Keratinocyte (primary cell): ENCODE measurements around the gene PPM1J. TPM values are rescaled to one million over a fixed set of nuclear protein-coding genes. Genes with fewer than 3 reads are reported as not detected.
A peak's percentile ranks its signal among the peaks of the same experiment; 100 is the strongest.

Experiments used
- DNase-seq: peaks from one replicate; pipeline ENCODE4 v3.0.0-alpha.2; 2011; ENCODE audit warnings: low read depth, missing footprints, low spot score
- FAIRE-seq: peaks from 2 replicates; lab custom pipeline; 2011; peaks lifted over from hg19 to GRCh38; lab: Jason Lieb, UNC
- H2AFZ ChIP-seq: 2 replicates; pipeline ENCODE4 v1.6.0; 2012; ENCODE audit warnings: low read length, control low read depth, inconsistent platforms; ENCODE audit not compliant: control insufficient read depth
- H3K27ac ChIP-seq: 2 replicates; pipeline ENCODE4 v1.5.1; 2011; ENCODE audit warnings: low read length; ENCODE audit not compliant: control insufficient read depth, insufficient read depth
- H3K27me3 ChIP-seq: 3 replicates; pipeline ENCODE4 v1.6.0; 2011; ENCODE audit warnings: low read length; ENCODE audit not compliant: control insufficient read depth, insufficient read depth; ENCODE audit errors: extremely low read depth
- H3K36me3 ChIP-seq, 2 experiments: 2 replicates in 1 of 2; 3 replicates in 1 of 2; pipeline ENCODE4 v1.5.1; 2011; ENCODE audit warnings: low read length in 2 of 2, mild to moderate bottlenecking in 1 of 2; ENCODE audit not compliant: control insufficient read depth in 2 of 2, insufficient read depth in 2 of 2; ENCODE audit errors: extremely low read depth in 1 of 2
- H3K4me1 ChIP-seq: 3 replicates; pipeline ENCODE4 v1.5.1; 2011; ENCODE audit warnings: low read length; ENCODE audit not compliant: control insufficient read depth, insufficient read depth; ENCODE audit errors: extremely low read depth
- H3K4me2 ChIP-seq: 3 replicates; pipeline ENCODE4 v1.6.0; 2011; ENCODE audit warnings: low read depth, low read length; ENCODE audit not compliant: control insufficient read depth, insufficient read depth; ENCODE audit errors: extremely low read depth
- H3K4me3 ChIP-seq, 3 experiments: fragments of 200-600 bp in 1 of 3; sonication (generic) in 1 of 3; 2 replicates in 2 of 3; 3 replicates in 1 of 3; pipeline ENCODE4 v1.5.1; 2011 to 2016; ENCODE audit warnings: low read length in 3 of 3, mild to moderate bottlenecking in 3 of 3, control low read depth in 2 of 3, inconsistent platforms in 1 of 3, low read depth in 1 of 3, mixed read lengths in 1 of 3, mixed run types in 1 of 3, moderate library complexity in 1 of 3; ENCODE audit not compliant: control insufficient read depth in 2 of 3, insufficient read depth in 2 of 3; ENCODE audit errors: extremely low read depth in 1 of 3
- H3K79me2 ChIP-seq: 2 replicates; pipeline ENCODE4 v1.6.0; 2012; ENCODE audit warnings: low read length; ENCODE audit not compliant: control insufficient read depth, insufficient read depth
- H3K9ac ChIP-seq: 3 replicates; pipeline ENCODE4 v1.6.0; 2011; ENCODE audit warnings: low read length; ENCODE audit not compliant: control insufficient read depth, insufficient read depth; ENCODE audit errors: extremely low read depth
- H3K9me1 ChIP-seq: 3 replicates; pipeline ENCODE4 v1.6.0; 2011; ENCODE audit warnings: low read length; ENCODE audit not compliant: control insufficient read depth, insufficient read depth; ENCODE audit errors: extremely low read depth
- H3K9me3 ChIP-seq: 2 replicates; pipeline ENCODE4 v1.5.1; 2012; ENCODE audit warnings: low read depth, low read length; ENCODE audit not compliant: control insufficient read depth
- H4K20me1 ChIP-seq: 3 replicates; pipeline ENCODE4 v1.6.0; 2011; ENCODE audit warnings: low read length; ENCODE audit not compliant: control insufficient read depth, insufficient read depth; ENCODE audit errors: extremely low read depth
- CTCF ChIP-seq, 3 experiments: IDR thresholded peaks in 1 of 3; conservative IDR thresholded peaks in 1 of 3; optimal IDR thresholded peaks in 1 of 3; 2 replicates in 2 of 3; 3 replicates in 1 of 3; pipeline versions ENCODE3 to v1.5.1; 2011; ENCODE audit warnings: low read length in 3 of 3, mild to moderate bottlenecking in 3 of 3, moderate library complexity in 2 of 3, control low read depth in 1 of 3, inconsistent platforms in 1 of 3; ENCODE audit not compliant: insufficient read depth in 2 of 3; ENCODE audit errors: extremely low read depth in 1 of 3
- EZH2 ChIP-seq: IDR thresholded peaks from one replicate; pipeline ENCODE4 v1.6.1; 2012; ENCODE audit warnings: inconsistent platforms, mild to moderate bottlenecking, low read length, moderate library complexity
- dilution Hi-C: fragments of 300-500 bp; cut with MboI; formaldehyde crosslinking; loops from one replicate; pipeline ENCODE4 v1.7.0; 2020; ENCODE audit warnings: low sequenced_read_pairs; ENCODE audit not compliant: extremely low pct_ligation_motif_present
- polyA plus RNA-seq, 5 experiments: library from polyadenylated mRNA; depleted of rRNA in 3 of 5; stranded (reverse) in 3 of 5; stranded (forward) in 1 of 5; unstranded in 1 of 5; fragments of >200 nt; gene quantifications; 1 replicate in 1 of 5; 2 replicates in 3 of 5; 3 replicates in 1 of 5; pipeline versions ENCODE4 v1.2.1 to v1.2.3, GENCODE V29; 2011 to 2012; ENCODE audit warnings: missing spikeins in 2 of 5, low read depth in 1 of 5, low replicate concordance in 1 of 5

Gene PPM1J
- polyA plus RNA-seq, 1 donor (not counting 4 experiments of a cell fraction or from before 2014, with no cell fraction given) = 7.7 TPM

GRCh38 chr1:112701227-112702066 is 13.7 kb downstream of the PPM1J start:
- peaks cover 15% of the 10 kb centered on the region for H4K20me1 ChIP-seq
- peaks cover 29 to 55% of the 10 kb centered on the region in 2 experiments for H3K36me3 ChIP-seq
- dilution Hi-C loops = no loop called here
- H3K4me1 ChIP-seq = peaks cover 66% of the 10 kb centered on the region
- H3K4me2 ChIP-seq = peak overlapping the region; percentile 49
- no peaks in the 10 kb centered on the region for H3K9me3 ChIP-seq
- peak overlapping the region; percentile 65 for H3K9ac ChIP-seq
- no peak overlapping the region for H2AFZ ChIP-seq
- DNase-seq (no peak), FAIRE-seq (no peak)
- H3K9me1 ChIP-seq = peaks cover 11% of the 10 kb centered on the region
- no peaks in the 10 kb centered on the region for H3K27me3 ChIP-seq
- H3K4me3 ChIP-seq = no peak overlapping the region
- H3K79me2 ChIP-seq = peaks cover 33% of the 10 kb centered on the region
- H3K27ac ChIP-seq = peak overlapping the region; percentile 83
- TF ChIP-seq CTCF (optimal IDR thresholded peaks at IDR 0.05 in 1 of 3, IDR thresholded peaks at IDR 0.05 in 1 of 3, conservative IDR thresholded peaks at IDR 0.05 in 1 of 3; ENCODE audit: extremely low read depth in 1 of 3, insufficient read depth in 2 of 3, low read length in 3 of 3) (no peak), EZH2 (no peak)

- Histone ChIP-seq H3K27me3 (no peaks in the 10 kb centered on the region), H3K9me1 (peaks cover 11% of the 10 kb centered on the region), H3K36me3 (peaks cover 29 to 61% of the 10 kb centered on the region in 2 experiments), H3K4me3 (peak overlapping the region in 1 of 3 experiments; percentile 28), H4K20me1 (peaks cover 15% of the 10 kb centered on the region), H2AFZ (no peak overlapping the region), H3K9ac (peak overlapping the region; percentile 65), H3K79me2 (peaks cover 24% of the 10 kb centered on the region), H3K9me3 (no peaks in the 10 kb centered on the region), H3K4me1 (peaks cover 63% of the 10 kb centered on the region), H3K4me2 (peak overlapping the region; percentile 49), H3K27ac (peak overlapping the region; percentile 83)
- TF ChIP-seq EZH2 (no peak), CTCF (optimal IDR thresholded peaks at IDR 0.05 in 1 of 3, IDR thresholded peaks at IDR 0.05 in 1 of 3, conservative IDR thresholded peaks at IDR 0.05 in 1 of 3; ENCODE audit: extremely low read depth in 1 of 3, insufficient read depth in 2 of 3, low read length in 3 of 3) (peak in 1 of 3 experiments; percentile 22)
- dilution Hi-C loops = no loop called here
- DNase-seq = no peak
- peak; percentile 9 for FAIRE-seq
Measured at GRCh38 chr1:112700290-112701226, 14.6 kb downstream of the PPM1J start.
